ENCODE data around the gene TMEM100.
A peak's percentile ranks its signal among the peaks of the same experiment; 100 is the strongest.

Gene TMEM100

GRCh38 chr17:55705847-55706246 is 16.8 kb downstream of the TMEM100 start:
- H3K4ac ChIP-seq (ENCODE audit: low read length) = no peak overlapping the region
- peaks cover 0 to 8% of the 10 kb centered on the region in 2 donors for H3K4me1 ChIP-seq (ENCODE audit: control insufficient read depth in 2 of 2, insufficient read depth in 1 of 2, low read depth in 1 of 2, low read length in 2 of 2)
- H3K27ac ChIP-seq (replicated peaks; ENCODE audit: low read length) = no peak overlapping the region
- peaks cover 0 to 4% (median 0%) of the 10 kb centered on the region in 3 experiments for H3K27me3 ChIP-seq (ENCODE audit: control insufficient read depth in 3 of 3, insufficient read depth in 3 of 3, low read depth in 1 of 3, low read length in 3 of 3)
- H3K36me3 ChIP-seq (replicated peaks in 1 of 2; ENCODE audit: control insufficient read depth in 2 of 2, insufficient read depth in 2 of 2, low read length in 2 of 2) = no peaks in the 10 kb centered on the region
- no peaks in the 10 kb centered on the region for H3K9me3 ChIP-seq (replicated peaks in 1 of 2; ENCODE audit: control insufficient read depth in 2 of 2, insufficient read depth in 1 of 2, low read depth in 1 of 2, low read length in 2 of 2)
- no peak overlapping the region for H2AFZ ChIP-seq (ENCODE audit: low read length)
- no peak overlapping the region for H2BK120ac ChIP-seq (ENCODE audit: low read depth, low read length)
- H2AK5ac ChIP-seq (ENCODE audit: low read depth, low read length) = no peak overlapping the region
- no peak overlapping the region for H3K14ac ChIP-seq (ENCODE audit: low read length)
- no peak overlapping the region for H2BK15ac ChIP-seq (ENCODE audit: low read length)
- H3K4me3 ChIP-seq (ENCODE audit: low read length in 2 of 2) = no peak overlapping the region
- H3K79me1 ChIP-seq (ENCODE audit: low read depth, low read length) = no peaks in the 10 kb centered on the region
- H2BK5ac ChIP-seq (ENCODE audit: low read length) = no peak overlapping the region
- H3K18ac ChIP-seq (ENCODE audit: low read length) = no peak overlapping the region
- H4K91ac ChIP-seq (ENCODE audit: low read depth, low read length, poor library complexity) = no peak overlapping the region
- H3K4me2 ChIP-seq (ENCODE audit: insufficient read depth, low read length, poor library complexity, severe bottlenecking) = no peak overlapping the region
- H2BK12ac ChIP-seq (ENCODE audit: low read length) = peak overlapping the region; percentile 27
- H3K9ac ChIP-seq (ENCODE audit: low read depth, low read length, poor library complexity) = no peak overlapping the region
- DNase-seq (ENCODE audit: low spot score) = no peak
- no peak overlapping the region for H4K8ac ChIP-seq (ENCODE audit: low read depth, low read length)
- H3K23ac ChIP-seq (ENCODE audit: low read depth, low read length, poor library complexity) = no peak overlapping the region

DNA sequence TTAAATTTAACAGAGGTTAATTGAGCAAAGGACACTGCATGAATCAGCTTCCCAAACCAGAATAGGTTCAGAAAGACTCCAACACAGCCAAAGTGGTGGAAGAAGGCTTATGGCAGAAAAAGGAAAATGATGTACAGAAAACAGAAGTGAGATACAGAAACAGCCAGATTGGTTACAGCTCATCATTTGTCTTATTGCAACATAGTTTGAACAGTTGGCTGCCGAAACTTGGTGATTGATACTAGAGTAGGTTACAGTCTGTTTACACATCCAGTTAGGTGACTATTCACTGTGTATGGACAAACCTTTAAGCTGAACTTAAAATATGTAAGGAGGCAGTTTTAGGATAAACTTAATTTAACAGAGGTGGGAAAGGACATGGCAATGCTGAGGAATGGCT is 18.3 kb downstream of the TMEM100 start:
- Histone ChIP-seq H3K27ac (replicated peaks; ENCODE audit: low read length) (no peak overlapping the region), H3K9me3 (replicated peaks in 1 of 2; ENCODE audit: control insufficient read depth in 2 of 2, insufficient read depth in 1 of 2, low read depth in 1 of 2, low read length in 2 of 2) (no peaks in the 10 kb centered on the region), H2BK120ac (ENCODE audit: low read depth, low read length) (no peak overlapping the region), H3K23ac (ENCODE audit: low read depth, low read length, poor library complexity) (no peak overlapping the region), H2BK12ac (ENCODE audit: low read length) (no peak overlapping the region), H3K4me3 (ENCODE audit: low read length in 2 of 2) (no peak overlapping the region), H3K18ac (ENCODE audit: low read length) (no peak overlapping the region), H2AFZ (ENCODE audit: low read length) (no peak overlapping the region), H3K4ac (ENCODE audit: low read length) (no peak overlapping the region), H3K79me1 (ENCODE audit: low read depth, low read length) (no peaks in the 10 kb centered on the region), H4K91ac (ENCODE audit: low read depth, low read length, poor library complexity) (no peak overlapping the region), H2AK5ac (ENCODE audit: low read depth, low read length) (no peak overlapping the region), H3K27me3 (ENCODE audit: control insufficient read depth in 3 of 3, insufficient read depth in 3 of 3, low read depth in 1 of 3, low read length in 3 of 3) (no peaks in the 10 kb centered on the region), H2BK15ac (ENCODE audit: low read length) (no peak overlapping the region), H3K36me3 (replicated peaks in 1 of 2; ENCODE audit: control insufficient read depth in 2 of 2, insufficient read depth in 2 of 2, low read length in 2 of 2) (no peaks in the 10 kb centered on the region), H2BK5ac (ENCODE audit: low read length) (no peak overlapping the region), H3K14ac (ENCODE audit: low read length) (no peak overlapping the region), H3K4me2 (ENCODE audit: insufficient read depth, low read length, poor library complexity, severe bottlenecking) (no peak overlapping the region), H3K4me1 (ENCODE audit: control insufficient read depth in 2 of 2, insufficient read depth in 1 of 2, low read depth in 1 of 2, low read length in 2 of 2) (peaks cover 0 to 10% of the 10 kb centered on the region in 2 donors), H4K8ac (ENCODE audit: low read depth, low read length) (no peak overlapping the region), H3K9ac (ENCODE audit: low read depth, low read length, poor library complexity) (no peak overlapping the region)
- DNase-seq (ENCODE audit: low spot score) = no peak
- no CpG with 5 or more reads among the region's 1 CpG for WGBS, 2 donors (ENCODE audit: extremely low coverage in 2 of 2, insufficient read length in 2 of 2, insufficient replicate concordance in 1 of 2)

- H3K18ac ChIP-seq (ENCODE audit: low read length) = no peak overlapping the region
- H2BK15ac ChIP-seq (ENCODE audit: low read length) = no peak overlapping the region
- H3K79me1 ChIP-seq (ENCODE audit: low read depth, low read length) = no peaks in the 10 kb centered on the region
- no peak overlapping the region for H3K4ac ChIP-seq (ENCODE audit: low read length)
- no peak overlapping the region for H2BK12ac ChIP-seq (ENCODE audit: low read length)
- H3K4me3 ChIP-seq (ENCODE audit: low read length in 2 of 2) = no peak overlapping the region
- H4K8ac ChIP-seq (ENCODE audit: low read depth, low read length) = no peak overlapping the region
- no peak overlapping the region for H2BK5ac ChIP-seq (ENCODE audit: low read length)
- no peak overlapping the region for H2BK120ac ChIP-seq (ENCODE audit: low read depth, low read length)
- no peak overlapping the region for H3K4me2 ChIP-seq (ENCODE audit: insufficient read depth, low read length, poor library complexity, severe bottlenecking)
- no peak overlapping the region for H3K14ac ChIP-seq (ENCODE audit: low read length)
- no CpG with 5 or more reads among the region's 7 CpGs for WGBS, 2 donors (ENCODE audit: extremely low coverage in 2 of 2, insufficient read length in 2 of 2, insufficient replicate concordance in 1 of 2)
- H4K91ac ChIP-seq (ENCODE audit: low read depth, low read length, poor library complexity) = no peak overlapping the region
- H3K4me1 ChIP-seq (ENCODE audit: control insufficient read depth in 2 of 2, insufficient read depth in 1 of 2, low read depth in 1 of 2, low read length in 2 of 2) = peaks cover 0 to 10% of the 10 kb centered on the region in 2 donors
- H3K27ac ChIP-seq (replicated peaks; ENCODE audit: low read length) = no peak overlapping the region
- no peak overlapping the region for H3K23ac ChIP-seq (ENCODE audit: low read depth, low read length, poor library complexity)
- peaks cover 0 to 2% of the 10 kb centered on the region in 2 donors for H3K9me3 ChIP-seq (replicated peaks in 1 of 2; ENCODE audit: control insufficient read depth in 2 of 2, insufficient read depth in 1 of 2, low read depth in 1 of 2, low read length in 2 of 2)
- no peak overlapping the region for H2AFZ ChIP-seq (ENCODE audit: low read length)
- no peak overlapping the region for H3K9ac ChIP-seq (ENCODE audit: low read depth, low read length, poor library complexity)
- H2AK5ac ChIP-seq (ENCODE audit: low read depth, low read length) = no peak overlapping the region
- H3K36me3 ChIP-seq (replicated peaks in 1 of 2; ENCODE audit: control insufficient read depth in 2 of 2, insufficient read depth in 2 of 2, low read length in 2 of 2) = no peaks in the 10 kb centered on the region
- DNase-seq (ENCODE audit: low spot score) = no peak
- H3K27me3 ChIP-seq (ENCODE audit: control insufficient read depth in 3 of 3, insufficient read depth in 3 of 3, low read depth in 1 of 3, low read length in 3 of 3) = no peaks in the 10 kb centered on the region
Measured at GRCh38 chr17:55702150-55702549, 20.5 kb downstream of the TMEM100 start.

GRCh38 chr17:55699181-55699860 is 23.3 kb downstream of the TMEM100 start:
- Histone ChIP-seq H3K14ac (ENCODE audit: low read length) (no peak overlapping the region), H3K27me3 (ENCODE audit: control insufficient read depth in 3 of 3, insufficient read depth in 3 of 3, low read depth in 1 of 3, low read length in 3 of 3) (no peaks in the 10 kb centered on the region), H4K8ac (ENCODE audit: low read depth, low read length) (no peak overlapping the region), H4K91ac (ENCODE audit: low read depth, low read length, poor library complexity) (no peak overlapping the region), H2BK15ac (ENCODE audit: low read length) (no peak overlapping the region), H3K4ac (ENCODE audit: low read length) (no peak overlapping the region), H3K23ac (ENCODE audit: low read depth, low read length, poor library complexity) (no peak overlapping the region), H3K27ac (replicated peaks; ENCODE audit: low read length) (peak overlapping the region; percentile 81), H3K9me3 (replicated peaks in 1 of 2; ENCODE audit: control insufficient read depth in 2 of 2, insufficient read depth in 1 of 2, low read depth in 1 of 2, low read length in 2 of 2) (peaks cover 0 to 2% of the 10 kb centered on the region in 2 donors), H2BK12ac (ENCODE audit: low read length) (peak overlapping the region; percentile 31), H3K9ac (ENCODE audit: low read depth, low read length, poor library complexity) (no peak overlapping the region), H2AK5ac (ENCODE audit: low read depth, low read length) (no peak overlapping the region), H3K79me1 (ENCODE audit: low read depth, low read length) (no peaks in the 10 kb centered on the region), H2BK120ac (ENCODE audit: low read depth, low read length) (peak overlapping the region; percentile 21), H3K36me3 (replicated peaks in 1 of 2; ENCODE audit: control insufficient read depth in 2 of 2, insufficient read depth in 2 of 2, low read length in 2 of 2) (no peaks in the 10 kb centered on the region), H3K4me1 (ENCODE audit: control insufficient read depth in 2 of 2, insufficient read depth in 1 of 2, low read depth in 1 of 2, low read length in 2 of 2) (peaks cover 0 to 8% of the 10 kb centered on the region in 2 donors), H3K18ac (ENCODE audit: low read length) (peak overlapping the region; percentile 95), H3K4me2 (ENCODE audit: insufficient read depth, low read length, poor library complexity, severe bottlenecking) (no peak overlapping the region), H2BK5ac (ENCODE audit: low read length) (peak overlapping the region; percentile 56), H2AFZ (ENCODE audit: low read length) (no peak overlapping the region), H3K4me3 (ENCODE audit: low read length in 2 of 2) (no peak overlapping the region)
- WGBS, 2 donors (ENCODE audit: extremely low coverage in 2 of 2, insufficient read length in 2 of 2, insufficient replicate concordance in 1 of 2) = no CpG with 5 or more reads among the region's 8 CpGs
- no peak for DNase-seq (ENCODE audit: low spot score)
